ENCODE data around the gene ADGRA3. TPM values are rescaled to one million over a fixed set of nuclear protein-coding genes. Genes with fewer than 3 reads are reported as not detected.

Gene ADGRA3
- total and polyA plus RNA-seq, 8 donors = 4.7 to 87.5 (median 27.8) TPM

- DNase-seq = no peak
- WGBS, 5 donors = 90 to 94% (median 91%) methylated on average over 5 of the region's 5 CpGs
- Histone ChIP-seq H3K27me3 (no peaks in the 10 kb centered on the region), H3K4me3 (no peak overlapping the region), H3K4me1 (peaks cover 0 to 9% (median 0%) of the 10 kb centered on the region in 4 donors), H3K27ac (no peak overlapping the region), H3K9me3 (no peaks in the 10 kb centered on the region), H3K36me3 (no peaks in the 10 kb centered on the region)
- intact Hi-C loops (cut with DNase I; ENCODE audit: low total_unique reads) = no loop called here
- TF ChIP-seq CTCF (IDR thresholded peaks at IDR 0.05) (no peak), POLR2A (IDR thresholded peaks at IDR 0.05) (no peak), EP300 (IDR thresholded peaks at IDR 0.05) (no peak), POLR2AphosphoS5 (IDR thresholded peaks at IDR 0.05) (no peak)
Observed at GRCh38 chr4:22493523-22493922, 22.3 kb downstream of the ADGRA3 start.

DNA sequence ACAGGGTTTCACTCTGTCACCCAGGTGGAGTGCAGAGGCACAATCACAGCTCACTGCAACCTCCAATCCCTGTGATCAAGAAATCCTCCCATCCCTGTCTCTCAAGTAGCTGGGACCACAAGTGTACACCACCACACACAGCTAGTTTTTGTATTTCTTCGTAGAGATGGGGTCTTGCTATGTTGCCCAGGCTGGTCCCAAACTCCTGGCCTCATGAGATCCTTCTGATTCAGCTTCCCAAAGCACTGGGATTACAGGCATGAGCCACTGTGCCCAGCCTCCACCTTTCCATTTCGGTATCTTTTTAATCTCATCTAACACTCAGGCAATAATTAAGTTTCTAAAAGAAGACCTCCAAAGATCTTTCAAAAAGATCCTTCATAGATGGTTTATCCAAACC lies 22.9 kb downstream of the ADGRA3 start:
- H3K4me3 ChIP-seq = no peak overlapping the region
- no peak for DNase-seq
- H3K27me3 ChIP-seq = no peaks in the 10 kb centered on the region
- H3K4me1 ChIP-seq = peaks cover 0 to 9% (median 0%) of the 10 kb centered on the region in 4 donors
- intact Hi-C loops (cut with DNase I; ENCODE audit: low total_unique reads) = no loop called here
- H3K36me3 ChIP-seq = no peaks in the 10 kb centered on the region
- no peak overlapping the region for H3K27ac ChIP-seq
- no peaks in the 10 kb centered on the region for H3K9me3 ChIP-seq
- 90 to 95% (median 93%) methylated on average over 2 of the region's 2 CpGs for WGBS, 5 donors
- TF ChIP-seq EP300 (IDR thresholded peaks at IDR 0.05) (no peak), POLR2AphosphoS5 (IDR thresholded peaks at IDR 0.05) (no peak), POLR2A (IDR thresholded peaks at IDR 0.05) (no peak), CTCF (IDR thresholded peaks at IDR 0.05) (no peak)

DNA sequence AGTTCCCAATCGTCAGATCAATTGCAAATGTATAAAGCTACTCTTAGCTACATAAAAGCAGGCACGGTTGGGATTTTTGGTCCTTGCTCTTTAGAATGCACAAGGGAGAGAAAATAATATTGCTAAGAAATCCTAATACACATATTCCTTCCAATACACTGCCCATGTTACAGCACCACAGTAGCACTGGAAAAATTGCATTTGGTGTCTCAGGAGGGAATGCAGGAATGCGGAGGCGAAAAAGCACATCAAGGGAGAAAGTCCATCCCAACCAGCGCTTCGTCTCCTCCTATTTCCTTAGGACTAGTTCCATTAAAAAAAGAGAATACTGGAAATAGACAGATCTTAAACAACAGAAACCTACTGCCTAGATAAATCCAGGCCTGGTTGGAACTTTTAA lies 23.9 kb downstream of the ADGRA3 start:
- TF ChIP-seq POLR2A (IDR thresholded peaks at IDR 0.05) = no peak
- TF ChIP-seq EP300 (IDR thresholded peaks at IDR 0.05) = no peak
- TF ChIP-seq POLR2AphosphoS5 (IDR thresholded peaks at IDR 0.05) = no peak
- no peak for TF ChIP-seq CTCF (IDR thresholded peaks at IDR 0.05)
- no peak overlapping the region for H3K27ac ChIP-seq
- peaks cover 0 to 12% (median 2%) of the 10 kb centered on the region in 4 donors for H3K4me1 ChIP-seq
- H3K27me3 ChIP-seq = no peaks in the 10 kb centered on the region
- no peak for DNase-seq
- H3K36me3 ChIP-seq = no peaks in the 10 kb centered on the region
- H3K4me3 ChIP-seq = no peak overlapping the region
- H3K9me3 ChIP-seq = no peaks in the 10 kb centered on the region
- 90 to 96% (median 94%) methylated on average over 6 of the region's 6 CpGs for WGBS, 5 donors
- intact Hi-C loops (cut with DNase I; ENCODE audit: low total_unique reads) = no loop called here

DNA sequence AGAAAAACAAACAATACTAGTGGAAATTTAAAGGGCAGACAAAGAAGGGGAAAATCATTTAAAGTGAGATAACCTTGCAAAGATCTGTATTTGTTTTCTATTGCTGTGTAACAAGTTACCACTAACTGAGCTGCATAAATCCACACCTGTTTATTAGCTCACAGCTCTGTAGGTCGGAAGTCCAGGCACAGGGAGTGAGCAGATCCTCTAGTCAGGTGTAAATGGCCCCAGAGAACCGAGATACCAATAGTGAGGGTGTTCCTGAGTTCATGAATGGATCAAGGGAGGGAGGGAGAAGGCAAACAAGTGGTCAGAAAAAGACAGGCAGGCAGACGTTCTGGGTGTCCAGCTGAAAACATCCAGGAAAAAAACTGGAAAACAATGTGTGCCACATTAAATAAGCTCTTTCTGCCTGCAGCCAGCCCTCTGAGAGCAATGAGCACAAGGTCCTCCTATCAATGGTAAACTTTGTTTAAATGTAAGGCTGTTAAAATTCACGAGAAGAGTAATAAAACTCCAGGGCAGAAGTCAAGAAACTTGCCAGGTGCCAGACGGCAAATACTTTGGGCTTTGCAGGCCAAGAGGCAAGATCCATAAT lies 25.0 kb downstream of the ADGRA3 start:
- WGBS, 5 donors = 25 to 49% (median 42%) methylated on average over 5 of the region's 5 CpGs
- intact Hi-C loops (cut with DNase I; ENCODE audit: low total_unique reads) = no loop called here
- Histone ChIP-seq H3K36me3 (no peaks in the 10 kb centered on the region), H3K27ac (no peak overlapping the region), H3K9me3 (no peaks in the 10 kb centered on the region), H3K4me3 (no peak overlapping the region), H3K4me1 (peaks cover 0 to 23% (median 2%) of the 10 kb centered on the region in 4 donors), H3K27me3 (no peaks in the 10 kb centered on the region)
- no peak for TF ChIP-seq POLR2A (IDR thresholded peaks at IDR 0.05)
- no peak for TF ChIP-seq POLR2AphosphoS5 (IDR thresholded peaks at IDR 0.05)
- TF ChIP-seq CTCF (IDR thresholded peaks at IDR 0.05) = no peak
- TF ChIP-seq EP300 (IDR thresholded peaks at IDR 0.05) = no peak
- DNase-seq = peak in 1 of 2 donors; percentile 34

All from stomach (tissue), 9 donors.